K562 (cell line): ENCODE measurements around the gene SKOR1. TPM values are rescaled to one million over a fixed set of nuclear protein-coding genes. Genes with fewer than 3 reads are reported as not detected.

Source experiments
- ATAC-seq: fragments of 200-7000 bp; cut with Tn5 transposase; 3 replicates; pipeline ENCODE4 v1.9.1; 2020; ENCODE audit warnings: moderate library complexity
- BruUV-seq: library from RNA; stranded (reverse); fragments of 400-500 nt; replicated peaks from 2 replicates; lab custom pipeline; 2021; lab: Mats Ljungman, UMichigan
- CTCF ChIA-PET: fragments of 300-600 bp; formaldehyde crosslinking; extraction: SDS; loops from one replicate; lab custom pipeline; 2021; ENCODE audit warnings: low intra/inter-chr PET ratio; lab: Yijun Ruan, JAX
- POLR2A ChIA-PET: fragments of 300-600, 350-650 bp; sonication (Branson Sonifier 250); formaldehyde crosslinking; extraction: SDS; loops from one replicate; lab custom pipeline; 2021; ENCODE audit warnings: antibody characterized with exemption, inconsistent platforms; lab: Yijun Ruan, JAX
- DNase-seq, 4 experiments: peaks; one replicate each; pipeline versions ENCODE4 v3.0.0 to v3.0.0-alpha.2; 2011 to 2018; ENCODE audit warnings: low spot score in 3 of 4, mixed read lengths in 3 of 4; ENCODE audit errors: extremely low read depth in 1 of 4
- FAIRE-seq: peaks from 2 replicates; lab custom pipeline; 2011; peaks lifted over from hg19 to GRCh38; lab: Jason Lieb, UNC
- H2AFZ ChIP-seq: 2 replicates; pipeline ENCODE4 v1.6.0; 2011; ENCODE audit warnings: low read depth, low read length, control low read depth, inconsistent platforms
- H3K27ac ChIP-seq: fragments of 200-600 bp; 3 replicates; pipeline ENCODE4 v1.8.0; 2011; ENCODE audit warnings: low read depth, mild to moderate bottlenecking, control low read depth, inconsistent platforms, low read length, moderate library complexity, mixed read lengths; ENCODE audit errors: extremely low read depth
- H3K27me3 ChIP-seq, 2 experiments: fragments of 300-600 bp in 1 of 2; 2 replicates in 1 of 2; 3 replicates in 1 of 2; pipeline versions ENCODE4 v1.6.0 to v1.8.0; 2011; ENCODE audit warnings: inconsistent platforms in 2 of 2, low read length in 2 of 2, mild to moderate bottlenecking in 1 of 2, mixed read lengths in 1 of 2, moderate library complexity in 1 of 2; ENCODE audit not compliant: control insufficient read depth in 2 of 2, insufficient read depth in 2 of 2
- H3K36me3 ChIP-seq: fragments of 300-600 bp; 3 replicates; pipeline ENCODE4 v1.8.0; 2011; ENCODE audit warnings: mild to moderate bottlenecking, low read length, inconsistent platforms; ENCODE audit not compliant: control insufficient read depth, insufficient read depth
- H3K4me1 ChIP-seq, 2 experiments: fragments of 200-600 bp in 1 of 2; replicated peaks in 1 of 2; 2 replicates in 1 of 2; 3 replicates in 1 of 2; pipeline versions ENCODE4 v1.5.1 to v1.8.0; 2011; ENCODE audit warnings: inconsistent platforms in 2 of 2, low read length in 2 of 2, mild to moderate bottlenecking in 1 of 2, mixed read lengths in 1 of 2, moderate library complexity in 1 of 2; ENCODE audit not compliant: control insufficient read depth in 2 of 2, insufficient read depth in 2 of 2
- H3K4me2 ChIP-seq: 2 replicates; pipeline ENCODE4 v1.6.1; 2011; ENCODE audit warnings: low read length, control low read depth, inconsistent platforms, mixed read lengths; ENCODE audit not compliant: insufficient read depth
- H3K4me3 ChIP-seq: fragments of 200-600 bp; sonication (generic), shearing (Covaris generic); 2 replicates; pipeline ENCODE4 v1.5.1; 2016; ENCODE audit warnings: control low read depth, inconsistent platforms
- H3K79me2 ChIP-seq: fragments of 200-600 bp; 3 replicates; pipeline ENCODE4 v1.8.0; 2011; ENCODE audit warnings: low read length, inconsistent platforms; ENCODE audit not compliant: control insufficient read depth, insufficient read depth
- H3K9ac ChIP-seq, 2 experiments: 2 replicates each; pipeline versions ENCODE4 v1.6.0 to v1.6.1; 2011; ENCODE audit warnings: low read depth in 2 of 2, low read length in 2 of 2, control low read depth in 1 of 2, inconsistent platforms in 1 of 2, mild to moderate bottlenecking in 1 of 2, mixed read lengths in 1 of 2; ENCODE audit not compliant: insufficient read depth in 1 of 2
- H3K9me1 ChIP-seq: one replicate; pipeline ENCODE4 v1.6.0; 2011; ENCODE audit warnings: inconsistent platforms, mild to moderate bottlenecking, low read length, moderate library complexity; ENCODE audit not compliant: control insufficient read depth, insufficient read depth
- H3K9me3 ChIP-seq: replicated peaks from 2 replicates; pipeline ENCODE4 v1.5.1; 2011; ENCODE audit warnings: low read depth, low read length, inconsistent platforms; ENCODE audit not compliant: control insufficient read depth, insufficient read depth
- H4K20me1 ChIP-seq: replicated peaks from 2 replicates; pipeline ENCODE4 v1.6.1; 2011; ENCODE audit warnings: low read length, inconsistent platforms, mixed read lengths; ENCODE audit not compliant: control insufficient read depth, insufficient read depth
- ARNT ChIP-seq, 2 experiments: fragments of 450-650 bp; IDR thresholded peaks; 2 replicates each; pipeline ENCODE4 v1.6.1; 2016; ENCODE audit warnings: mild to moderate bottlenecking in 1 of 2
- CBFA2T3 ChIP-seq: fragments of 450-650 bp; IDR thresholded peaks from 2 replicates; pipeline ENCODE4 v1.6.1; 2017
- KLF16 ChIP-seq: IDR thresholded peaks from 2 replicates; pipeline ENCODE4 v1.6.1; 2016; ENCODE audit warnings: antibody characterized with exemption
- POLR3A ChIP-seq: IDR thresholded peaks from 2 replicates; pipeline ENCODE4 v1.6.1; 2011; ENCODE audit warnings: borderline replicate concordance, mild to moderate bottlenecking, moderate library complexity; ENCODE audit not compliant: insufficient read length, insufficient read depth; ENCODE audit errors: extremely low read depth
- RBM25 ChIP-seq: fragments of 200-400 bp; formaldehyde crosslinking; IDR thresholded peaks from 2 replicates; pipeline ENCODE4 v1.6.1; 2018; ENCODE audit warnings: low read length, low read depth, moderate library complexity; ENCODE audit not compliant: severe bottlenecking
- RHOXF2B ChIP-seq: fragments of 250-450 bp; sonication (Bioruptor Pico); conservative IDR thresholded peaks from 2 replicates; pipeline ENCODE4 v1.5.1; 2021
- TCF3 ChIP-seq: sonication (generic); formaldehyde crosslinking; IDR thresholded peaks from 2 replicates; pipeline ENCODE4 v1.4.0; 2020; ENCODE audit warnings: mild to moderate bottlenecking, missing genetic modification reagents
- ZFP36 ChIP-seq: fragments of 150-350 bp; IDR thresholded peaks from 2 replicates; pipeline ENCODE4 v1.6.1; 2018; ENCODE audit warnings: low read length, low read depth; ENCODE audit not compliant: partially characterized antibody
- ZKSCAN3 ChIP-seq: fragments of 250-450 bp; sonication (Bioruptor Pico); IDR thresholded peaks from 2 replicates; pipeline ENCODE4 v1.4.0; 2020
- ZNF253 ChIP-seq: fragments of 250-450 bp; sonication (Bioruptor Pico); conservative IDR thresholded peaks from 2 replicates; pipeline ENCODE4 v1.6.1; 2021; ENCODE audit warnings: mild to moderate bottlenecking
- ZSCAN29 ChIP-seq: fragments of 450-650 bp; IDR thresholded peaks from 2 replicates; pipeline ENCODE4 v1.6.1; 2017
- WGBS: fragments of 100-300 bp; shearing (Covaris generic); methylation state at CpG from one replicate; pipeline ENCODE4 v1.1.6; 2016; ENCODE audit warnings: low coverage, mixed read lengths; ENCODE audit not compliant: insufficient coverage; ENCODE audit errors: missing lambda C conversion rate; 5-methylcytosine and 5-hydroxymethylcytosine counted together
- in situ Hi-C: fragments of 300-500 bp; cut with MboI; formaldehyde crosslinking; loops from 4 replicates; pipeline ENCODE4 v1.15.0; 2018; ENCODE audit warnings: inconsistent platforms, mixed read lengths
- intact Hi-C: fragments of 100-400 bp; cut with micrococcal nuclease; formaldehyde crosslinking; loops from 2 replicates; pipeline ENCODE4 v1.14.2; 2022
- polyA plus RNA-seq, 8 experiments: library from polyadenylated mRNA; depleted of rRNA in 4 of 8; stranded (reverse) in 5 of 8; unstranded in 3 of 8; fragments of >200 nt; fragmentation: Nextera tagmentation in 2 of 8; fragmentation: Illumina TruSeq in 1 of 8; extraction: Ambion mirVana in 2 of 8; extraction: Trizol in 1 of 8; gene quantifications; 2 replicates each; pipeline versions ENCODE4 v1.2.1 to v1.2.3, GENCODE V29; 2011 to 2014; ENCODE audit warnings: inconsistent platforms in 1 of 8, missing spikeins in 1 of 8
- total RNA-seq, 7 experiments: library from RNA; depleted of rRNA in 6 of 7; stranded (reverse); fragments of >200 nt in 6 of 7; fragmentation: Illumina TruSeq in 2 of 7; extraction: Trizol in 2 of 7; gene quantifications; 2 replicates each; pipeline versions ENCODE4 v1.2.1 to v1.2.3, GENCODE V29; 2011 to 2021; ENCODE audit warnings: low replicate concordance in 1 of 7
- TF ChIP-seq, protein P1 (sequence below): fragments of 250-450 bp; sonication (Bioruptor Pico); IDR thresholded peaks from 2 replicates; pipeline ENCODE4 v1.8.0; 2022; ENCODE audit warnings: inconsistent platforms
- TF ChIP-seq, protein P2 (sequence below): fragments of 450-650 bp; formaldehyde crosslinking; IDR thresholded peaks from 2 replicates; pipeline ENCODE4 v1.4.0; 2020; ENCODE audit warnings: mild to moderate bottlenecking, moderate library complexity

SKOR1 gene
- total and polyA plus RNA-seq, 9 of the 15 experiments (the other 6 are each of a cell fraction or from before 2014, with no cell fraction given) = 0.04 to 0.41 (median 0.09) TPM; not detected in 3

DNA sequence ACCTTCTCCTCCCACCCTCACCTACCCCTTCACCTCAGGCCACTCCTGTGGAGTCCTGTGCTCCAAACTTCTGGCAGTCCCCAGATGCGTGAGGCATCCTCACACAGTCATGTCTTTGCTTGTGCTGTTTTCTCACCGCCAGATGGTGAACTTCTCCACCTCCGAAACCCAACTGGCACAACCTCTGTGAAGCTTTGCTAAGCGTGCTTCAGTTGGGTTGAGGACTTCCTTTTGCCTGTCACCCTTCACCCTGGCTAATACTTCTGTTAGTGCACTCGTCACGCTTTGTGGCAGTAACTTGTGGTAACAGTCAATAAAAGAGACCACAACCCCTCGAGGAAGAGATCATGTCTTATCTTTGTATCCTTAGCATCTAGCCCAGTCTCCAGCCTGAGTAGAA, 42.0 kb upstream of the SKOR1 start:
- Histone ChIP-seq H3K27me3 (no peaks in the 10 kb centered on the region), H3K36me3 (no peaks in the 10 kb centered on the region), H3K9ac (no peak overlapping the region), H3K4me1 (peaks cover 0 to 20% of the 10 kb centered on the region in 2 experiments; a peak in 3 of 5 replicates), H3K4me3 (no peak overlapping the region), H3K4me2 (no peak overlapping the region), H3K27ac (no peak overlapping the region), H3K9me3 (no peaks in the 10 kb centered on the region), H3K79me2 (no peaks in the 10 kb centered on the region), H4K20me1 (no peaks in the 10 kb centered on the region), H3K9me1 (no peaks in the 10 kb centered on the region), H2AFZ (no peak overlapping the region)
- DNase-seq = no peak
- no TSS peak for BruUV-seq
- ChIA-PET POLR2A (interaction anchor here (1.4 to 1.5 kb wide), 2 partner anchors 9 to 17 kb away, joined by 3 to 7 read pairs; no protein-coding TSS in a partner anchor), CTCF (no interaction called here)
- no peak for ATAC-seq
- TF ChIP-seq ARNT (IDR thresholded peaks at IDR 0.05) (no peak), POLR3A (no peak)
- 65% methylated on average over 7 of the region's 7 CpGs for WGBS
- FAIRE-seq = no peak
- in situ Hi-C loops (no loop called here), intact Hi-C loops (no loop called here)

DNA sequence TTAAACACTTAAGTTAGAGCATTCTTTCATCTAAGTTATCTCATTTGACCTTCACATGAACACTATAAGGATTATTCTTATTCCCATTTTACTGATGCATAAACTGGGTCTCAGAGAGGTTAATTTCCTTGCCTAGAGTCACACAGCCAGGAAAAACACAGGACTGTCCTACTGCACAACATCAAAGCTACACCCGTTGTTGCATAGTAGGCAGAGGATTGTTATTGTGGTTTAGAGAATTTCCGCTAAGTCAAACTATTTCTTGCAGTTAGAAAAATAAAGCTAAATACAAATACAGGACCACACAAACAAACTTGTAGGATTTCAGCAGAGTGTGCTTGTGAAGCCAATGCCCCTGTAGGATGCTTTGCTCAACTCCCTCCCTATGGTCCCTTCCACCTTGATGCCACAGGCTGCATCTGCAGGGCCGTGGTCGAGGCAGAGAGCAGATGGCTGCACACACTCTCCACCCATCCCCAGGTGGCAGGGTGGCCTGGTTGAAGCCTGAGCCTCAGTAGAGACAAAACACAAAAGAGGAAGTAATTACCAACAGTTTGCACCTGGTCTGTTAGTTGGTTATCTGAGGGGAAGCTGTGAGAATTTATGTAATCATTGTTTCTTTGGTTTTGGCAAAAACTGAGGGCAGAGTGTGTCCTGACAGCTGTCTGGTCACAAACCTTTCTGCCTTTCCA, 41.1 kb upstream of the SKOR1 start:
- H3K9me1 ChIP-seq = no peaks in the 10 kb centered on the region
- ChIA-PET CTCF (no interaction called here), POLR2A (interaction anchor here (0.5 to 1.5 kb wide), 3 partner anchors 12 to 203 kb away, joined by 3 read pairs; no protein-coding TSS in a partner anchor)
- no peak for ATAC-seq
- in situ Hi-C loops (no loop called here), intact Hi-C loops (no loop called here)
- H3K9me3 ChIP-seq = no peaks in the 10 kb centered on the region
- H2AFZ ChIP-seq = no peak overlapping the region
- no peak overlapping the region for H3K9ac ChIP-seq
- no peak overlapping the region for H3K4me2 ChIP-seq
- FAIRE-seq = no peak
- no peak overlapping the region for H3K4me3 ChIP-seq
- 37% methylated on average over 4 of the region's 4 CpGs for WGBS
- no peaks in the 10 kb centered on the region for H3K27me3 ChIP-seq
- no peaks in the 10 kb centered on the region for H4K20me1 ChIP-seq
- H3K79me2 ChIP-seq = no peaks in the 10 kb centered on the region
- peaks cover 0 to 20% of the 10 kb centered on the region in 2 experiments; a peak in 3 of 5 replicates for H3K4me1 ChIP-seq
- no peak overlapping the region for H3K27ac ChIP-seq
- no TSS peak for BruUV-seq
- H3K36me3 ChIP-seq = no peaks in the 10 kb centered on the region
- DNase-seq = no peak
- TF ChIP-seq, protein P1, sequence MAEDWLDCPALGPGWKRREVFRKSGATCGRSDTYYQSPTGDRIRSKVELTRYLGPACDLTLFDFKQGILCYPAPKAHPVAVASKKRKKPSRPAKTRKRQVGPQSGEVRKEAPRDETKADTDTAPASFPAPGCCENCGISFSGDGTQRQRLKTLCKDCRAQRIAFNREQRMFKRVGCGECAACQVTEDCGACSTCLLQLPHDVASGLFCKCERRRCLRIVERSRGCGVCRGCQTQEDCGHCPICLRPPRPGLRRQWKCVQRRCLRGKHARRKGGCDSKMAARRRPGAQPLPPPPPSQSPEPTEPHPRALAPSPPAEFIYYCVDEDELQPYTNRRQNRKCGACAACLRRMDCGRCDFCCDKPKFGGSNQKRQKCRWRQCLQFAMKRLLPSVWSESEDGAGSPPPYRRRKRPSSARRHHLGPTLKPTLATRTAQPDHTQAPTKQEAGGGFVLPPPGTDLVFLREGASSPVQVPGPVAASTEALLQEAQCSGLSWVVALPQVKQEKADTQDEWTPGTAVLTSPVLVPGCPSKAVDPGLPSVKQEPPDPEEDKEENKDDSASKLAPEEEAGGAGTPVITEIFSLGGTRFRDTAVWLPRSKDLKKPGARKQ (CRISPR knock-in tag) = no peak
- peak; percentile 73 for TF ChIP-seq RBM25
- TF ChIP-seq, protein P2, sequence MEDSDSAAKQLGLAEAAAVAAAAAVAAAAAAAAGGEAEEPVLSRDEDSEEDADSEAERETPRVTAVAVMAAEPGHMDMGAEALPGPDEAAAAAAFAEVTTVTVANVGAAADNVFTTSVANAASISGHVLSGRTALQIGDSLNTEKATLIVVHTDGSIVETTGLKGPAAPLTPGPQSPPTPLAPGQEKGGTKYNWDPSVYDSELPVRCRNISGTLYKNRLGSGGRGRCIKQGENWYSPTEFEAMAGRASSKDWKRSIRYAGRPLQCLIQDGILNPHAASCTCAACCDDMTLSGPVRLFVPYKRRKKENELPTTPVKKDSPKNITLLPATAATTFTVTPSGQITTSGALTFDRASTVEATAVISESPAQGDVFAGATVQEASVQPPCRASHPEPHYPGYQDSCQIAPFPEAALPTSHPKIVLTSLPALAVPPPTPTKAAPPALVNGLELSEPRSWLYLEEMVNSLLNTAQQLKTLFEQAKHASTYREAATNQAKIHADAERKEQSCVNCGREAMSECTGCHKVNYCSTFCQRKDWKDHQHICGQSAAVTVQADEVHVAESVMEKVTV (CRISPR knock-in tag) = no peak
- TF ChIP-seq ZKSCAN3 (CRISPR knock-in tag) = no peak
- peak; percentile 62; the same call in 1 of the 2 replicates for TF ChIP-seq KLF16
- TF ChIP-seq ZFP36 = peak; percentile 68
- TF ChIP-seq TCF3 = peak; percentile 51
- TF ChIP-seq RHOXF2B (CRISPR knock-in tag) = no peak
- TF ChIP-seq ZNF253 (CRISPR knock-in tag) = no peak
- TF ChIP-seq CBFA2T3 = peak; percentile 42; the same call in 1 of the 2 replicates
- no peak for TF ChIP-seq ZSCAN29
